Body of pancreas (tissue), 4 donors: ENCODE results near the gene PIGU. TPM values are rescaled to one million over a fixed set of nuclear protein-coding genes. Genes with fewer than 3 reads are reported as not detected.

Experiments
- ATAC-seq: fragments of 150-250 bp; one replicate; pipeline ENCODE4 v1.9.1; 2016
- DNase-seq, 4 donors: peaks; one replicate each; pipeline ENCODE4 v3.0.0-alpha.2; 2019
- H3K27ac ChIP-seq, 4 donors: fragments of 200-600 bp; sonication (generic); 1 replicate in 3 of 4; 2 replicates in 1 of 4; pipeline versions ENCODE4 v1.5.1 to v1.6.1; 2016 to 2019; ENCODE audit warnings: mild to moderate bottlenecking in 1 of 4, mixed read lengths in 1 of 4, moderate library complexity in 1 of 4
- H3K27me3 ChIP-seq, 2 donors: fragments of 200-600 bp; sonication (generic); one replicate each; pipeline ENCODE4 v1.6.0; 2016; ENCODE audit warnings: mild to moderate bottlenecking in 1 of 2
- H3K36me3 ChIP-seq, 2 donors: fragments of 200-600 bp; sonication (generic); replicated peaks in 1 of 2; 2 replicates each; pipeline ENCODE4 v1.5.1; 2016; ENCODE audit warnings: low read depth in 2 of 2; ENCODE audit not compliant: insufficient read depth in 1 of 2
- H3K4me1 ChIP-seq: fragments of 200-600 bp; sonication (generic); one replicate; pipeline ENCODE4 v1.6.0; 2016
- H3K4me3 ChIP-seq, 2 donors: fragments of 200-600 bp; sonication (generic); 1 replicate in 1 of 2; 2 replicates in 1 of 2; pipeline ENCODE4 v1.5.1; 2016 to 2019
- H3K9me3 ChIP-seq, 3 donors: fragments of 200-600 bp; sonication (generic); 1 replicate in 2 of 3; 2 replicates in 1 of 3; pipeline ENCODE4 v1.5.1; 2016
- POLR2A ChIP-seq, 3 donors: fragments of 450-650 bp; IDR thresholded peaks; one replicate each; pipeline ENCODE4 v1.6.1; 2016; ENCODE audit warnings: antibody characterized with exemption in 3 of 3, mild to moderate bottlenecking in 2 of 3
- WGBS, 2 donors: methylation state at CpG; one replicate each; pipeline ENCODE4 v1.1.5; 2017; 5-methylcytosine and 5-hydroxymethylcytosine counted together
- intact Hi-C: fragments of 100-400 bp; cut with DNase I; formaldehyde crosslinking; loops from one replicate; pipeline ENCODE4 v1.15.1; 2023
- total RNA-seq, 2 donors: library from RNA; depleted of rRNA; stranded (reverse); fragments of >200 nt; gene quantifications; one replicate each; pipeline ENCODE4 v1.1.0, GENCODE V29; 2016
- TF ChIP-seq, protein P1 (sequence below), 7 experiments: fragments of 450-650 bp in 4 of 7; fragments of 200-600 bp in 3 of 7; sonication (generic) in 3 of 7; IDR thresholded peaks; one replicate each; pipeline ENCODE4 v1.5.1; 2016 to 2019; ENCODE audit warnings: antibody characterized with exemption in 7 of 7

Gene PIGU
- total RNA-seq, 2 donors from 2014 or later = 4.4 to 14.8 TPM

DNA sequence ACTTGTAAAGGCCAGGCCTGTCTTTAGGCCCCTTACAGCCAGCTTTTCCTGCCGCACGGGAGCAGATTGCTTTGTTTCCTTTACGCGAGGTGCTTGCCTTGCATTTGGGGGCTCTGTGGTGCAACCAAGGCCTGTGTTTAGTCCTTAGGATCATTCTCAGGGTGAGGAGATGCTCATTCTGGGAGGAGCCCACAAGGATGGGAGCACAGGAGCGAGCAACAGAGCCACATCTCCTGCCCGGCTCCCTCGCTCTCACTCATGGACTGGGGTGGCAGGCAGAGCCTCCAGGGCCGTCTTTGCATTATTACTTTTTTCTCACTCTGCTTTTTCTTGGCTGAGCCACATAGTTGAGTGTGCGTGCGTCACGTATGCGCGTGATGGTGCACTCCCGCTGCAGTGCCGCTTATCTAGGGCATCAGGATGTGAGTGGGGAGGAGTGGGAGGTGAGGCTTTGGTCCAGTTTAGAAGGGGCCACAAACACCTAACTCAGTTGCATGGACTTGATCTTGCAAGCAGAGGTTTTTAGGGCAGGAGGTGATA is 141.5 kb downstream of the PIGU start:
- no peaks in the 10 kb centered on the region for H3K4me1 ChIP-seq
- H3K9me3 ChIP-seq = no peaks in the 10 kb centered on the region
- H3K36me3 ChIP-seq = peaks cover 7 to 28% of the 10 kb centered on the region in 2 donors
- H3K27ac ChIP-seq = no peak overlapping the region
- H3K4me3 ChIP-seq = no peak overlapping the region
- DNase-seq (no peak), ATAC-seq (no peak)
- intact Hi-C loops = no loop called here
- WGBS, 2 donors = 89 to 94% methylated on average over 15 of the region's 15 CpGs
- no peaks in the 10 kb centered on the region for H3K27me3 ChIP-seq
- TF ChIP-seq POLR2A (IDR thresholded peaks at IDR 0.05) = no peak
- TF ChIP-seq, protein P1, sequence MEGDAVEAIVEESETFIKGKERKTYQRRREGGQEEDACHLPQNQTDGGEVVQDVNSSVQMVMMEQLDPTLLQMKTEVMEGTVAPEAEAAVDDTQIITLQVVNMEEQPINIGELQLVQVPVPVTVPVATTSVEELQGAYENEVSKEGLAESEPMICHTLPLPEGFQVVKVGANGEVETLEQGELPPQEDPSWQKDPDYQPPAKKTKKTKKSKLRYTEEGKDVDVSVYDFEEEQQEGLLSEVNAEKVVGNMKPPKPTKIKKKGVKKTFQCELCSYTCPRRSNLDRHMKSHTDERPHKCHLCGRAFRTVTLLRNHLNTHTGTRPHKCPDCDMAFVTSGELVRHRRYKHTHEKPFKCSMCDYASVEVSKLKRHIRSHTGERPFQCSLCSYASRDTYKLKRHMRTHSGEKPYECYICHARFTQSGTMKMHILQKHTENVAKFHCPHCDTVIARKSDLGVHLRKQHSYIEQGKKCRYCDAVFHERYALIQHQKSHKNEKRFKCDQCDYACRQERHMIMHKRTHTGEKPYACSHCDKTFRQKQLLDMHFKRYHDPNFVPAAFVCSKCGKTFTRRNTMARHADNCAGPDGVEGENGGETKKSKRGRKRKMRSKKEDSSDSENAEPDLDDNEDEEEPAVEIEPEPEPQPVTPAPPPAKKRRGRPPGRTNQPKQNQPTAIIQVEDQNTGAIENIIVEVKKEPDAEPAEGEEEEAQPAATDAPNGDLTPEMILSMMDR (IDR thresholded peaks at IDR 0.05) = no peak

DNA sequence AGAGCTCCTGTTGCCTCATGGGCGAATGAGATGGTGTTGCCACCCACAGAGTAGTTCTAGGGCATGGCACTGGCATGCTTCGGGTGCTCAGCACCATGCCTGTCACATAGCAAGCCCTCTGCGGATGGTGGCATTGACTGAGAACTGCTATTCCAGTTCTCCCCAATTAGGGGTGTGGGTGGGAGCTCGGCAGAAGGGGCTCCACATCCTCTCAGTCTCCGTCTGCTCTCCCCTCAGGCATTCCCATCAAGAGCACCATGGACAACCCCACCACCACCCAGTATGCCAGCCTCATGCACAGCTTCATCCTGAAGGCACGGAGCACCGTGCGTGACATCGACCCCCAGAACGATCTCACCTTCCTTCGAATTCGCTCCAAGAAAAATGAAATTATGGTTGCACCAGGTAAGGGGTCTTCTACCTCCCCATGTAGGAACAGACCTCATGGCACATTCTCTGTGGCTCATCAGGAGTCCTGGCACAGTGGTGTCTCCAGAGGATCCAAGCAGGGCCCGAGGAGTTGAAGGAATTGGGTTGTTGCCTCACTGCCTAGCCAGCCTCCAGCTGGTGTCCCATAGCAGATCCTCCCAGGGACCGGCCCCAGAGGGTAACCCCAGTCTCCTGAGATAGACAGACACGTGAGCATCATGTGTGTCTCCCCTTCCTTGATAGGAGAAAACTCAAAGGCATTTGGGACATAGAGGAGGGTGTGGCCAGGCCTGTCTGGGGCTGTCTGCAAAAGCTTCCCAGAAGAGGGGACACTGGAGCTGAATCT is 142.3 kb downstream of the PIGU start:
- Histone ChIP-seq H3K4me1 (no peaks in the 10 kb centered on the region), H3K4me3 (no peak overlapping the region), H3K27ac (no peak overlapping the region), H3K36me3 (peaks cover 7 to 31% of the 10 kb centered on the region in 2 donors), H3K9me3 (no peaks in the 10 kb centered on the region), H3K27me3 (no peaks in the 10 kb centered on the region)
- DNase-seq (no peak), ATAC-seq (no peak)
- WGBS, 2 donors = 88 to 91% methylated on average over 9 to 15 of the region's 15 CpGs
- TF ChIP-seq, protein P1 (IDR thresholded peaks at IDR 0.05) = no peak
- no peak for TF ChIP-seq POLR2A (IDR thresholded peaks at IDR 0.05)
- intact Hi-C loops = no loop called here

DNA sequence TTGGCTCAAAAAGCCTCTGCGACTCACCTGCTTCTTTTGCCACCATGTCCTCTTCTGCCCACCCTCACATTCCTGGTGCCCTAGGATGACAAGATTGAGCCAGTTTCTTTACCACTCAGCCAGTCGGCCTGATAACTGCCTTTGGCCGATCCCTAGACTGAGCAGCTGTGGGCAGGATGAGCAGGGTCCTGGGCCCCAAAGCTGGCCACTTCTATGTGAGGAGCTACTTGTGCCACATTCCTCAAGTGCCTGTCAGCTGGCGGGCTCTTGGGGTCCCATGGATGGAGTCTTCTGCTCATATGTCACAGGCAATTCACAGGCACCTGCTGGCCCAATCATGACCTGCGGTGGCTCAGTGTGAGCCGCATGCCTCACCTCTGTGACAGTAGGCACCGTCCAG is 144.1 kb downstream of the PIGU start:
- 91% methylated on average over 4 to 6 of the region's 7 CpGs for WGBS, 2 donors
- no peak overlapping the region for H3K27ac ChIP-seq
- no peak overlapping the region for H3K4me3 ChIP-seq
- H3K36me3 ChIP-seq = peaks cover 7 to 31% of the 10 kb centered on the region in 2 donors
- no peak for ATAC-seq
- intact Hi-C loops = no loop called here
- TF ChIP-seq, protein P1 (IDR thresholded peaks at IDR 0.05) = no peak
- no peak for TF ChIP-seq POLR2A (IDR thresholded peaks at IDR 0.05)
- DNase-seq = no peak
- no peaks in the 10 kb centered on the region for H3K9me3 ChIP-seq
- no peaks in the 10 kb centered on the region for H3K27me3 ChIP-seq
- peaks cover 10% of the 10 kb centered on the region for H3K4me1 ChIP-seq

DNA sequence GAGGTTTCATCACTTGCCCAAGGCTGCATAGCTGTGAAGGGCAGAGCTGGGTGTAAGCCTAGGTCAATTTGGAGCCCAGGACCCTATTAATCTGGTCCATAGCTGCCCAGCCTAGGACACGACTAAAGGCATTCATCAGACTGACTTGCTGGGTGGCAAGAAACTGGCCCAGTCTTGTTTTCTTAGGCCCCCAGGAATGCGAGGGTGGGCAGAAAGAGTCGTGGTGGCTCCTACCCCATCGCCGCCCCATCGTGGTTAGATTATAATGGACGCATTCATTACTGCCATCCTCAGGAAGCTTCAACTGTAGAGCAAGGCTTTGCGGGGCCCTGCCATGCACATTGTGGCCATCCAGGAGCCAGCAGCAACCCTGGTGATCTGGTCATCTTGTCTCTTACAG is 144.6 kb downstream of the PIGU start:
- ATAC-seq = no peak
- Histone ChIP-seq H3K27me3 (no peaks in the 10 kb centered on the region), H3K9me3 (no peaks in the 10 kb centered on the region), H3K36me3 (peaks cover 7 to 32% of the 10 kb centered on the region in 2 donors), H3K27ac (no peak overlapping the region), H3K4me1 (peaks cover 14% of the 10 kb centered on the region), H3K4me3 (no peak overlapping the region)
- TF ChIP-seq POLR2A (IDR thresholded peaks at IDR 0.05) = no peak
- TF ChIP-seq, protein P1 (IDR thresholded peaks at IDR 0.05) = no peak
- intact Hi-C loops = no loop called here
- WGBS, 2 donors = 75 to 89% methylated on average over 4 to 8 of the region's 8 CpGs
- DNase-seq = peak in 1 of 4 donors; percentile 7
